Calu3 (cell line): ENCODE measurements around the gene ZCCHC10. TPM values are rescaled to one million over a fixed set of nuclear protein-coding genes. Genes with fewer than 3 reads are reported as not detected.
"Not testable (repeated sequence)": the region's sequence is repeated elsewhere in the genome, so short reads cannot be mapped to it uniquely, and the experiment has no call there.

Source experiments
- BruUV-seq: library from RNA; stranded (reverse); fragments of 400-500 nt; replicated peaks from 2 replicates; lab custom pipeline; 2021; lab: Mats Ljungman, UMichigan
- CTCF ChIA-PET: fragments of 300-600 bp; sonication (Branson Sonifier 250); formaldehyde crosslinking; loops from one replicate; lab custom pipeline; 2022; ENCODE audit warnings: antibody characterized with exemption; lab: Charles Lee
- DNase-seq: peaks from one replicate; pipeline ENCODE4 v3.0.0; 2022
- H3K27ac Mint-ChIP-seq: one replicate; pipeline ENCODE4 v1.8.0; 2022; ENCODE audit warnings: mixed read lengths; ENCODE audit not compliant: unreplicated experiment
- H3K27me3 Mint-ChIP-seq: one replicate; pipeline ENCODE4 v1.8.0; 2022; ENCODE audit warnings: mixed read lengths; ENCODE audit not compliant: unreplicated experiment
- H3K36me3 Mint-ChIP-seq: one replicate; pipeline ENCODE4 v1.8.0; 2022; ENCODE audit warnings: mild to moderate bottlenecking, moderate library complexity, mixed read lengths; ENCODE audit not compliant: insufficient read depth, unreplicated experiment
- H3K4me1 Mint-ChIP-seq: one replicate; pipeline ENCODE4 v1.8.0; 2022; ENCODE audit warnings: mild to moderate bottlenecking, low read depth, mixed read lengths; ENCODE audit not compliant: unreplicated experiment
- H3K4me3 Mint-ChIP-seq: one replicate; pipeline ENCODE4 v1.8.0; 2022; ENCODE audit warnings: mild to moderate bottlenecking, low read depth, moderate library complexity, mixed read lengths; ENCODE audit not compliant: unreplicated experiment
- H3K9me3 Mint-ChIP-seq: one replicate; pipeline ENCODE4 v1.8.0; 2022; ENCODE audit warnings: low read depth, mixed read lengths; ENCODE audit not compliant: unreplicated experiment
- CTCF ChIP-seq: fragments of 200-600 bp; IDR thresholded peaks from one replicate; pipeline ENCODE4 v1.8.0; 2022; ENCODE audit warnings: antibody characterized with exemption; ENCODE audit not compliant: unreplicated experiment
- intact Hi-C: fragments of 100-400 bp; cut with micrococcal nuclease; formaldehyde crosslinking; loops from one replicate; pipeline ENCODE4 v1.10.0; 2022; ENCODE audit not compliant: unreplicated experiment
- total RNA-seq: library from RNA; stranded (reverse); gene quantifications from 2 replicates; pipeline ENCODE4 v1.2.3, GENCODE V29; 2022

The ZCCHC10 gene
- total RNA-seq, 1 experiment from 2014 or later, result 31.8 TPM

- CTCF ChIA-PET, result no interaction called here
These were observed 45.1 kb downstream of the ZCCHC10 start for GRCh38 chr5:132981288-132981687.

GRCh38 chr5:132979976-132980375 is 46.4 kb downstream of the ZCCHC10 start:
- intact Hi-C loops, result no loop called here
- TF ChIP-seq CTCF, result no peak
- BruUV-seq, result no TSS peak
- Mint-ChIP-seq H3K4me3 (no peak overlapping the region), H3K9me3 (peaks cover 3% of the 10 kb centered on the region), H3K27me3 (no peaks in the 10 kb centered on the region), H3K4me1 (no peaks in the 10 kb centered on the region), H3K27ac (no peak overlapping the region), H3K36me3 (no peaks in the 10 kb centered on the region)
- CTCF ChIA-PET, result interaction anchor here (0.7 kb wide), 1 partner anchor 393 kb away, joined by 4 read pairs; no protein-coding TSS in a partner anchor
- no peak for DNase-seq

More at GRCh38 chr5:132981288-132981687, 45.1 kb downstream of the ZCCHC10 start:
- Mint-ChIP-seq H3K27ac (no peak overlapping the region), H3K36me3 (no peaks in the 10 kb centered on the region), H3K4me1 (no peaks in the 10 kb centered on the region), H3K27me3 (no peaks in the 10 kb centered on the region), H3K9me3 (peaks cover 3% of the 10 kb centered on the region), H3K4me3 (no peak overlapping the region)
- intact Hi-C loops, result no loop called here
- no peak for DNase-seq
- TF ChIP-seq CTCF, result no peak
- no TSS peak for BruUV-seq

GRCh38 chr5:132979367-132979940 is 46.9 kb downstream of the ZCCHC10 start:
- TF ChIP-seq CTCF, result no peak
- H3K4me3 Mint-ChIP-seq, result no peak overlapping the region
- intact Hi-C loops, result no loop called here
- peaks cover 3% of the 10 kb centered on the region for H3K9me3 Mint-ChIP-seq
- no peaks in the 10 kb centered on the region for H3K36me3 Mint-ChIP-seq
- CTCF ChIA-PET, result no interaction called here
- H3K27me3 Mint-ChIP-seq, result no peaks in the 10 kb centered on the region
- no peak for DNase-seq
- no TSS peak for BruUV-seq
- H3K27ac Mint-ChIP-seq, result no peak overlapping the region
- no peaks in the 10 kb centered on the region for H3K4me1 Mint-ChIP-seq

- no TSS peak for BruUV-seq
- CTCF ChIA-PET, result no interaction called here
These were observed 49.5 kb downstream of the ZCCHC10 start for GRCh38 chr5:132976852-132977251.

GRCh38 chr5:132972436-132972828 is 53.9 kb downstream of the ZCCHC10 start:
- H3K36me3 Mint-ChIP-seq, intact Hi-C loops, H3K27me3 Mint-ChIP-seq, DNase-seq, H3K9me3 Mint-ChIP-seq, BruUV-seq, H3K4me3 Mint-ChIP-seq, H3K27ac Mint-ChIP-seq: not testable (repeated sequence)
- peaks cover 11% of the 10 kb centered on the region for H3K4me1 Mint-ChIP-seq
- CTCF ChIA-PET, result interaction anchor here (0.7 kb wide), 2 partner anchors 148 to 596 kb away, joined by 4 to 6 read pairs; no protein-coding TSS in a partner anchor

More at GRCh38 chr5:132976852-132977251, 49.5 kb downstream of the ZCCHC10 start:
- Mint-ChIP-seq H3K36me3 (no peaks in the 10 kb centered on the region), H3K4me1 (peaks cover 4% of the 10 kb centered on the region), H3K4me3 (no peak overlapping the region), H3K27ac (no peak overlapping the region), H3K9me3 (peaks cover 3% of the 10 kb centered on the region), H3K27me3 (no peaks in the 10 kb centered on the region)
- intact Hi-C loops, result no loop called here
- DNase-seq, result no peak
- no peak for TF ChIP-seq CTCF
